SH-SY5Y (cell line): ENCODE data around the gene SNCB.

Experiments used
- GATA2 ChIP-seq: IDR thresholded peaks from 2 replicates; pipeline ENCODE4 v1.6.1; 2011; ENCODE audit warnings: mild to moderate bottlenecking, low read depth, low read length
- GATA3 ChIP-seq: IDR thresholded peaks from 2 replicates; pipeline ENCODE4 v1.6.1; 2011; ENCODE audit warnings: low read depth, mild to moderate bottlenecking, low read length, moderate library complexity

Gene SNCB

DNA sequence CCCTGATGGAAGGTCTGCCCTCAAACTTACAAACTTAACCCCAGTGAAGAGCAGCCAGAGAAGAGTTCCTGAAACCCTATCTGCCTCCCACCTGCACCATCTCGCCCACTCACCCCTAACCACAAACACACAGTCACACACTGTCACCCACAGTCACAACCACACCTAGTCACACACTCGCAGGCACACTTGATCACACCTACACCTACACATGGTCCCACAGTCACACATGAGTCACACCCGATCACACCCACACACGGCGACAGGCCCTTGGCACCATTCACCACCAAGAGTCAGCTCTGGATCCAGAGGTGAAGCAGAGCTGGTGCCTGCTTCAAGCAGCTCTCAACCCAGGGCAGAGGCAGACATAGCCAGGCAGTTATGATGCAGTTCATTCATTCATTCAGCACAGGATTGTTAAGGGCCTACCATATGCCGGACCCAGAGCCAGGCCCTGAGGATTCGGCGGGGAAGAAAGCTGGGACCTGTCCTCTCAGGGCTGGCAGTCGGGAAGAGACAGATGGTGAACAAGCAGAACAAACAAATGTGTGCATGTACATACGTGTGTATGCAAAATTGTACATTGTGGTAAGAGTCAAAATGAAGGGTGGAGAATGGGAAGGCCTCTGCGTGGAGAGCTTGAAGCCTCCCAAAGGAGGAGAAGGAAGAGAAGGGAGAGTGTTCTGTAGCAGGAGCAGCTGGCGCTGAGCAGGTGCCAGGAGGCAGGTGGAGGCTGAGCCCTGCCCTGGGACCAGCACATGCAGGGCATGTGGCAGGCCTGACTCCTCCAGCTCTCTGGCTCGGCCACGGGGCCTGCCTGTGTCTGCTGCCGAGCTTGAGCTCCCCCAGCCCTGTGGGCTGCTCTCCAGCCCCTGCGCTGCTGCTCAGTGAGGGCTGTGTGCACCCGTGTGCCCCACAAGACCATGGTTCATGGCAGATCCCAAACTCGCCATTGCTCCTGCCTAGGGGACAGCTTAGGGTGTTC is 23.4 kb upstream of the SNCB start:
- TF ChIP-seq GATA2 (no peak), GATA3 (no peak)

DNA sequence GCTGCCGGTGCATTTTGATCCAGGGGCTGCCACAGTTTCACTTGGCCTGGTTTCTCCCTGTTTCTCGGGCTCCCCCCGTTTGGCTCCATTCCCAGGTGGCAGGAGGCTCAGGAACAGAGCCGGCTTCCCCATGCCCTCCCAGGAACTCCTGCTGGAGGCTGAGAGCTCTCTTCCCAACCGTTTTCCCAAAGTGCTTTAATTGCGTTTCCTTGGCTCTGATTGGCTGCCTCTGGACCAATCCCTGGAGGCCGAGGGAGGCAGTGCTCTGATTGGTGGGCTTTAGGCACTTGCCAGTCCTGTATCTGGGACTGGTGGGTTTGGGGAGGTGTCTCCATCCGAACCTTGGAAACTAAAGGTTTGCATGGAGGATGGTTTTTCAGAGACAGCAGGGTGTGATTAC is 21.8 kb upstream of the SNCB start:
- TF ChIP-seq GATA2 (no peak), GATA3 (no peak)

DNA sequence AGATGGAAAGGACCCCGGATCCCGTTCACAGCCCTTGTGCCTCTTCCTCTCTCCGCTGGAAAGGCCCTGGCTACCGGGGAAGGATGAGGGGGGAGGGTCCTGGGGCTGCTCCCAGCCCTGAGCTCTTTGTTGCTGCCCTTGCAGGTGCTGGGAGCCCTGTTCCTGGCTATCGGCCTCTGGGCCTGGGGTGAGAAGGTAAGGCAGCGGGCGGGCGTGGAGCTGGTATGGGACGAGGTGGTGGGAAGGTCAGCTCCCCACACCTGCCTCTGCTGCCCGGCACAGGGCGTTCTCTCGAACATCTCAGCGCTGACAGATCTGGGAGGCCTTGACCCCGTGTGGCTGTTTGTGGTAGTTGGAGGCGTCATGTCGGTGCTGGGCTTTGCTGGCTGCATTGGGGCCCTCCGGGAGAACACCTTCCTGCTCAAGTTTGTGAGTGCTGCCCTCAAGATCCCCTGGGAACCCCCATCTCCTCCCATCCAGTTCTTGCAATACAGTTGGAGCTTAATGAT is 21.2 kb upstream of the SNCB start:
- no peak for TF ChIP-seq GATA3
- no peak for TF ChIP-seq GATA2

DNA sequence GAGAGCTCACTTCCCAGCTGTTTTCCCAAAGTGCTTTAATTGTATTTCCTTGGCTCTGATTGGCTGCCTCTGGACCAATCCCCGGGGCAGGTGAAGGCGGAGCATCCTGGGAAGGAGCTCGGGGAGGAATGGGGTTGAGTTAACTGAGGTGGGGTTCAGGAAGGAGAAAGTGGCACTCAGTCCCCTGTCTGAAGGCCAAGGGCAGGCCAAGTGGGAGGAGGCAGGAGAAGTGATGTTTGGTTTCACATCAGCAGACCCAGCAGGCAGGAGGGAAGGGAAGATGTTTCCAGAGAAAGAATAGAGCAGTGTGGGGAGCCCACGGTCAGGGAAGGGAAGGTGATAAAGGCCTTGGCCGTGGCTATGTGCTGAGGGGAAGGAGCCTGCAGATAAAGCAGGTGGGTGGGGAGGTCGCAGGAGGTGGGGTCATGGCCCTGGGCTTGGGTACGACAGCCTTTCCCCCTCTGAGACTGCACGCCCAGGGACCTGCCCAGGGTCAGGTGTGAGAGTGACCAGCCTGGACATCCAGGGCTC is 20.1 kb upstream of the SNCB start:
- TF ChIP-seq GATA2 = no peak
- TF ChIP-seq GATA3 = no peak

DNA sequence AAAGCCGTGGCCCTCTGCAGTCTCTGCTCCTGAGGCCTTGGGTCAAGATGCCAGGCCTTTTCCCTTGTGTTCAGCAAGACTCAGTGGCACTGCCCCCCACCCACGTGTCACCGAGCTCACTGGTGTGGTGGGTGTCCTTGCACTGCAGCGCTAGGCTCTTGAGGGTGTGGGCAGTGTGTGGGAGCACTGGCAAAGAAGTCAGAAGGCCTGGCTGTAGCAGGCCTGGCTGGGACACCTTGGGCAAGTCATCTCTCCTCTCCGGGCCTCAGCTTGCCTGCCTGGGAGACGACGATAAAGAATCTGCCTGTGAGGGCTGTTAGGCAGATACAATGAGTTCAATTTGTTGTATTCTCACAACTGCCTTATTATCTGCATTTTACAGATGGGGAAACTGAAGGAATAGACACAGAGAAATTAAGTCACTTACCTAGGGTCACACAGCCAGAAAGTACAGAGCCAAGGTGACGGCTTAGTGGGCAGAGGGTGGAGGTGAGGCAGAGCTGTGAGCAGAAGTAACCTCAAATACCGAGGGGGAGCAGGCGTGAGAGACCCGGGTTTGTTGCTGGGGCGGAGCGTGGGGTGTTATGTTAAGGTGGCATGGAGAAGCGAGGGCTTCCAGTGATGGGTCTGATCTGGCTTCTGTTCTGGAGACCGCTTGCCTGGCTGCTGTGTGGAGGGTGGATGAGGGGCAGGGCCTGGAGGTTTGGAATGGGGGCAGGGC is 18.3 kb upstream of the SNCB start:
- TF ChIP-seq GATA3 = no peak
- no peak for TF ChIP-seq GATA2

DNA sequence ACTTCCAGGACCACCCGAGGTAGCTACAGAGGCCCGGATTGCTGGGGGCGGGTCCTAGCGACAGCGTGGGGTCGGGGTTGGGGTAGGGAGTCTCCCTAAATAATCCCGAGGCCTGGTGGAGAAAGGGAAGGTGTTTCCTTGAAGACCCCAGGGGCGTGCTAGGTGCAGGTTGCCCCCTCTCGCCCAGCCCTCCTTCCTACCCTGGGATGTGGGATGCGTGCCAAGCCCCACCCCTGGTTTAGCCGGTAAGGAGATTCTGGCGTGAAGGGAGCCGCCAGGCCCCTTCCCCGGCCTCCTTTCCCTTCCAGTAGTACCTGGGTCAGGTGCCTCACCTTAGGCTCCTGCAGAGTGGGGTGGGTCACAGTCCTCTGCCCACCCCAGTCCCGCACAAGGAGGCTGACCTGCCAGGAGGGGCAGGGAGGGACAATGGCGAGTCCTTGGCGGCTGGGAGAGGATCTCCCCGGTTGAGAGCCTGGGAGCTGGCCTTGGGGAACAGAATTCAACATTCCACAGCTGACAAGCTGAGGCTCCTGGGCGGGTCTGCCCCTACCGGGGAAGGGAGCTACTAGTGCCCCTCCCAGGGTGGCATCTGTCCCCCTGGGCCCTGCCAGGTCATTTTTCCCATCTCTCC is 17.6 kb upstream of the SNCB start:
- TF ChIP-seq GATA2 (no peak), GATA3 (no peak)

DNA sequence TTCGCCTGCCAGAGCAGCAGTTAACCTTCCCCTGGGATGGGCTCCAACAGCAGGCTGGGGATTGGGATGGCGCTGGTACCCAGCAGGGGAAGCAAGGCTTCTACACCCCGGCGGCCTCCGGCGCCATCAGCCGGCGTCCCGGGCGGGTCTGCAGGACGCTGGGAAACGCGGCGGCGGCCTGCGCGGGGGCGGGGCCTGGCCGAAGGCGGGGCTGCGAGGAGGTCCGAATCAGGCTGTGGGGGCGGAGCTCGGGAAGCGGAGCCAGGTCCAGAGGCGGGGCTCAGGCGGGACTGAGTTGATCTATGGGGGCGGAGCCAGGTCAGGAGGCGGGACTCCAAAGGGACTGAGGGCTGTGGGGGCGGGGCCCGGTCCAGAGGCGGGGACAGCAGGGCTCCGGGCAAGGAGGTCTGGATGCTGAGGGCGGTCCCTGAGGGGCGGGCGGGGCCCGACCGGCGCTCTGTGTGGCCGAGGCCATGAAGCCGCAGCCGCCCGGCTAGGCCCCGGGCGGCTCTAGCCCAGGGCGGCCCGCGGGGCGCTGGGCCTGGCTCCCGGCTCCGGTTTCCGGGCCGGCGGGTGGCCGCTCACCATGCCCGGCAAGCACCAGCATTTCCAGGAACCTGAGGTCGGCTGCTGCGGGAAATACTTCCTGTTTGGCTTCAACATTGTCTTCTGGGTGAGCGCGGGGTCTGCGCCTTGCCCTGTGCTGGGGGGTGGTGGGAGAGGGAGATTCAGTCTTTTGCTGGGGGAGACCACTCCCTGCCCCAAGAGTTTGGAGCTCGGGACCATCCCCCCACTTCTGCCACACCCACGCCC is 16.9 kb upstream of the SNCB start, which contains the start of gene TSPAN17:
Gene TSPAN17, plus strand, starts transcription at position 455 of the 813 bp plus-strand sequence. Its CDS starts 132 bp downstream, at position 587.
- TF ChIP-seq GATA2 = no peak
- no peak for TF ChIP-seq GATA3

DNA sequence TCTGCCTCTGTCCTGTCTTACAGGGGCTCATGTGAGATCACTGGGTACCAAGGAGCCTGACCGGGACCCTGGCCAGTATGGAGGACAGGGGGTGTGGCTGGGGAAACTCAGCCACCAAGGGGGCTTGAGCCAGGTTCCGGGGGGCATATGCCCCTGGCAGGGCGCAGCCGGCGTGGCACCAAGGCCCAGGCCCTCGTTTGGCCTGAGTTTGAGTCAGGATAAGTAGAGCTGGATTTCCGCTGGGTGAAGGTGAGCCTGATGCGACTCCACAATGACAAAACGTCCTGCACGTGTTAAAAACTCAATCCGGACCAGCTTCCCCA is 16.3 kb upstream of the SNCB start:
- TF ChIP-seq GATA2 (no peak), GATA3 (no peak)

DNA sequence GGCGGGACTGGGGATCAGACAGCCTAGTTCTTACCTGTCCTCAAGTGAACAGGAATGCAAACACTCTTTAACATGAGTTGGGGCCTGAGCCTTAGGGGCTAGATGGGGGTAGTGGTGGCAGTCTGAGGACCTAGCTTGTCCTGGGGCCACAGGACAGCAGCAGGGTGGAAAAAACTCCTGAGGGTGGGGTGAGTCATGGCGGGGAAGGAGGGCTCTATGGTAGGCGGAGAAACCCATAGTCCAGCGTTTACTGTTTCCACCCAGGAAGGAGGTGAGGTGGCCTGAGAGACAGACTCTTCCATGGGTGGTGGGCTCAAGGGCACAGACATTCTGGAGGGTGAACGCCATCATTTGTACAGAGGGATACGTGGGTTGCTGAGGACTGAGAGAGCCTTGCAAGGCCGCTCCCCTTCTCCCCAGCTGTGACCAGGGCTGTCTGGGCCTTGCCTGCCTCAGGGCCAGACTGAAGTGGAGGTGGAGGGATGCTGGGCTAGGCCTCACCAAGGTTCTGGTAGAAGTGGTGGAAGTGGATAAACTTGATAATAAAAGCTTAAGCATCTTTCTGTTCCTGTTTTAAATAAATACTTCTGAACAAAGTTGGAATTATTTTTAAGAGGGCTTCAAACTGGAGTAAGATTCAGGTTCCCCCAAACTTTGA is 15.8 kb upstream of the SNCB start:
- TF ChIP-seq GATA3 (no peak), GATA2 (no peak)

DNA sequence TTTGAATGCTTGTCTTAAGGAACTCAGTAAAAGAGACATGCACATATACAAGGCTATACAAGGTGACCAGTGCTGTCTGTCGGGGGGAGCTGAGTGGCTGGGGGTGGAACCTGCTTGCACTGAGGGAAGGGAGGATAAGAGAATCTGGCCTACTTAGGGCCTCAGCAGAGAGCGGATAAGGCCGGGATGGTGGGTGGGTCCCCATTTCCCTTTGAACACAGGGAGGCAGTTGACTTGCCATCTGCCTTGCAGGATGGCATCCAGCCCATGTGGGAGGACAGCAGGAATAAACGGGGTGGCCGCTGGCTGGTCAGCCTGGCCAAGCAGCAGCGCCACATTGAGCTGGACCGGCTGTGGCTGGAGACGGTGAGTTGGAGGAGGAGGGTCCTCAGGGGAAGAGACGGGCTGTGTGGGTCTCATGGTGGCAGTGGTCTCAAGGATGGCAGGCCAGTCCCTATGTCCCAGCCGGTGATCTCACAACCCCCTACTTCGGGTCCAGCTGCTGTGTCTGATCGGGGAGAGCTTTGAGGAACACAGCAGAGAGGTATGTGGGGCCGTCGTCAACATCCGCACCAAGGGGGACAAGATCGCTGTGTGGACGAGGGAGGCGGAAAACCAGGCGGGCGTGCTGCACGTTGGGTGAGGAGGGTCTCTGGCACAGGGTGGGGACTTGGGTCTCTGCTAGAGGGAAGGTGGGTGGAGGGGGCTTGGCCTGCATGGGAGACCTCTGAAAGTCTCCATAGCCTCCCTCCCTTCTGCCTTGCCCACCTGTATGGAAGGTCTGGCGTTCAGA is 14.7 kb upstream of the SNCB start:
- no peak for TF ChIP-seq GATA2

DNA sequence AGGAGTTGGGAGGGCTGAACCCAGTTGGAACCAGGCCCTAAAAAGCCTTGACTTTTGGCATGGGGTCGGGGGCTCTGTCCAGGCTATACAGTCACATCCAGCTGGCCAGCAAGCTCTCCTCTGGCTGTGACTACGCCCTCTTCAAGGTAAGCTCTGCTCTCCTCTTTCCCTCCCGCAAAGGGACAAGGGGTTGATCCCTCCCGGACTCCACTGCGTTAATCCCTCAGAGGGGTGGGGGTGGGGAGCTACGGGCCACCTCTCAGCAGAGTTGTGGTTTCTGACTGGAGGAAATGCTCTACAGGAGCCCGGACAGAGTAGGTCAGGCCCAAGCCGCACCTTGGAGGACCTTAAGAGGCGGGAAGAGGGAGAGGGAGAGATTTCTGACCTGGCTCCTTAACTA is 14.0 kb upstream of the SNCB start:
- TF ChIP-seq GATA2 (no peak), GATA3 (no peak)

DNA sequence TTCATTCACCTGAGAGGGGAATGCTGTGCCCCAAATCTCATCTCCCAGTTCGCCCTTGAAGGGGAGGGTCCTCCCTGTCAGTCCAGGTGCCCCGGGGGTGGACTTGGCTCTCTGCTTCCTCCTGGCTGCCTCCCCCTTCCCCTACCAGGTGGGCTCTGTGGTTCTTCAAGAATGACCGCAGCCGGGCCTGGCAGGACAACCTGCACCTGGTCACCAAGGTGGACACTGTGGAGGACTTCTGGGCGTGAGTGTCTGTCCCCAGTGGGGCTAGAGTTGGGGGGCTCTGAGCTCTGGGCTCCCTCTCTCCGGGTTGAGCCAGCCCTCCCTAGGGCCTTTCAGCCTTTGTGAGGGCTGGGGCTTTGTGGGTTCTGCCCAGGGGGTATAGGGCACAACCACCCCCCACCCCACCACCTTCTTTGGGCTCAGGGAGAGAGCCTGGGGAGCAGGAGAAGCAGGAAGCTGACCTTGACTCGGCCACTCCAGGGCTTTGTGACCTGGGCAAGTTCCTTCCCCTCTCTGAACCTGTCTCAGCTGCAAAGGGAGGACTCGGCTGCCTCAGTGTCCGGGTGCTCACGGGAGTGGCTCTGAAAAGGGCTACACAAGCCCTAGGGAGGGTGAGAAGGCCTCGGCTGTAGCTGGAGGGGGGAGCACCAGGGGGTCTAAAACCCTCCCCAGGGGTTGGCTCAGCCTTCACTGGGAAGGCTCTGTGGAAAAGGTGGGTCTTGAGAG is 13.3 kb upstream of the SNCB start:
- TF ChIP-seq GATA2 (no peak), GATA3 (no peak)
